ENCODE results near the gene HEXD. TPM values are rescaled to one million over a fixed set of nuclear protein-coding genes. Genes with fewer than 3 reads are reported as not detected.

Gene HEXD
- total RNA-seq, 1 donor from 2014 or later: 90.4 TPM

DNA sequence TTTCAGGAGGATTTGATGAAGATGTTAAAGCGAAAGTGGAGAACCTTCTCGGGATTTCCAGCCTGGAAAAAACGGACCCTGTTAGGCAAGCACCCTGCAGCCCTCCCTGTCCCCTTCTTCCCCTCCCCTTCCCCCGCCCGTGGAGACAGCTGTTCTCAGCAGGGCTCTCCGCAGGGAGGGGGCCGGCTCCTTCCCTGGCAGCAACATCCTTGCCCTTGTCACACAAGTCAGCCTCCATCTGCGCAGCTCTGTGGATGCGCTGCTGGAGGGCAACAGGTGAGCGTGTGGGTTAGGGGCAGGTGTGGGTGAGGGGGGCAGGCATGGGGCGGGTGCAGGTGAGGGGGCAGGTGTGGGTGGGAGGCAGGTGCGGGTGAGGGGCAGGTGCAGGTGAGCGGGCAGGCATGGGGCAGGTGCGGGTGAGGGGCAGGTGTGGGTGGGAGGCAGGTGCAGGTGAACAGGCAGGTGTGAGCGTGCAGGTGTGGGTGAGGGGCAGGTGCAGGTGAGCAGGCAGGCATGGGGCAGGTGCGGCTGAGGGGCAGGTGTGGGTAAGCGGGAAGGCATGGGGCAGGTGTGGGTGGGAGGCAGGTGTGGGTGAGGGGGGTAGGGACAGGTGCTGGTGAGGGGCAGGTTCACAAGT, 23.0 kb downstream of the HEXD start:
- Histone ChIP-seq H3K27me3 (no peaks in the 10 kb centered on the region), H3K36me3 (peaks cover 0 to 18% of the 10 kb centered on the region in 2 donors), H3K9me3 (no peaks in the 10 kb centered on the region), H3K4me1 (peaks cover 11% of the 10 kb centered on the region), H3K27ac (no peak overlapping the region), H3K4me3 (no peak overlapping the region)
- intact Hi-C loops (cut with DNase I): no loop called here
- TF ChIP-seq POLR2AphosphoS5 (IDR thresholded peaks at IDR 0.05; ENCODE audit: insufficient read depth in 1 of 2, low read depth in 1 of 2): no peak
- TF ChIP-seq POLR2A (IDR thresholded peaks at IDR 0.05): no peak
- TF ChIP-seq, protein P1, sequence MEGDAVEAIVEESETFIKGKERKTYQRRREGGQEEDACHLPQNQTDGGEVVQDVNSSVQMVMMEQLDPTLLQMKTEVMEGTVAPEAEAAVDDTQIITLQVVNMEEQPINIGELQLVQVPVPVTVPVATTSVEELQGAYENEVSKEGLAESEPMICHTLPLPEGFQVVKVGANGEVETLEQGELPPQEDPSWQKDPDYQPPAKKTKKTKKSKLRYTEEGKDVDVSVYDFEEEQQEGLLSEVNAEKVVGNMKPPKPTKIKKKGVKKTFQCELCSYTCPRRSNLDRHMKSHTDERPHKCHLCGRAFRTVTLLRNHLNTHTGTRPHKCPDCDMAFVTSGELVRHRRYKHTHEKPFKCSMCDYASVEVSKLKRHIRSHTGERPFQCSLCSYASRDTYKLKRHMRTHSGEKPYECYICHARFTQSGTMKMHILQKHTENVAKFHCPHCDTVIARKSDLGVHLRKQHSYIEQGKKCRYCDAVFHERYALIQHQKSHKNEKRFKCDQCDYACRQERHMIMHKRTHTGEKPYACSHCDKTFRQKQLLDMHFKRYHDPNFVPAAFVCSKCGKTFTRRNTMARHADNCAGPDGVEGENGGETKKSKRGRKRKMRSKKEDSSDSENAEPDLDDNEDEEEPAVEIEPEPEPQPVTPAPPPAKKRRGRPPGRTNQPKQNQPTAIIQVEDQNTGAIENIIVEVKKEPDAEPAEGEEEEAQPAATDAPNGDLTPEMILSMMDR (IDR thresholded peaks at IDR 0.05): no peak
- DNase-seq (ENCODE audit: extremely low spot score in 2 of 2): no peak

- no peak for DNase-seq (ENCODE audit: extremely low spot score in 2 of 2)
- Histone ChIP-seq H3K36me3 (peaks cover 0 to 10% of the 10 kb centered on the region in 2 donors), H3K27ac (no peak overlapping the region), H3K9me3 (no peaks in the 10 kb centered on the region), H3K27me3 (no peaks in the 10 kb centered on the region), H3K4me3 (no peak overlapping the region), H3K4me1 (peaks cover 18% of the 10 kb centered on the region)
- no peak for TF ChIP-seq POLR2A (IDR thresholded peaks at IDR 0.05)
- TF ChIP-seq POLR2AphosphoS5 (IDR thresholded peaks at IDR 0.05; ENCODE audit: insufficient read depth in 1 of 2, low read depth in 1 of 2): no peak
- TF ChIP-seq, protein P1 (IDR thresholded peaks at IDR 0.05): no peak
- intact Hi-C loops (cut with DNase I): no loop called here
Measured at GRCh38 chr17:82441691-82442487, 23.7 kb downstream of the HEXD start.

DNA sequence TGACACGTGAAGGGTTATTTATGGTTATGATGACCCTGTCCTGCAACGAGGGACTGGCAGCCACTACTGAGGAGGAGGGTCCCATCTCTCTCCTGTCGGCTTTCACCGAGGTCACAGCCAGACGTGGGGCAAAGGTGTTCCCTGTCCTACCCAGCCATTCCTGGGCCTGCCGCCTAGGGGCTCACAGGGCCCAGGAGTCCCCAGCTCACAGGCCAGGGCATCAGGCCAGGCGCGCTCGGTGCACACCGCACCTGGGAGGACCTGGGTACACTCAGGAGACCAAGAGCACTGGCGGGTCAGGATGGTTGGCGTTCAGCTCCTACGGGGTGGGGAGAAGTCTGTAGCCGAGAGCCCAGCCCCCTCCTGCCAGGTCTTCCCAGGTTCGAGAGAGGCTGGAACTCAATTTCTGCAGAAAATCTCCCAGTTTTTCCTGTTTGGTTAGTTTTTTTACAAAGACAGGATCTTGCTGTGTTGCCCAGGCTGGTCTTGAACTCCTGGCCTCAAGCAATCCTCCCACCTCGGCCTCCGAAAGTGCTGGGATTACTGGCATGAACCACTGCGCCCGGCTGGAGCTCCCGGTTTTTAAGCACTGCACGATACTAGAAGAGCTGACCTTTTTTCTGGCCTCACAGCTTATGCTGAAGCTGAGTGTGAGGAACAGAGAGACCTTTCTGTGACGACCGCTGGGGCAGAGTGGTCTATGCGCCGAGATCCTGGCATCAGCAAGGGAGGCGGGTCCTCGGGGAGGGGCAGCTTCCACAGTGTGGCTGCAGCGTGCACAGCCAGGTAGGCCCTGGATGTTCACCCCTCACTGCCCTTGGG, 24.7 kb downstream of the HEXD start:
- Histone ChIP-seq H3K27me3 (no peaks in the 10 kb centered on the region), H3K4me1 (peaks cover 22% of the 10 kb centered on the region), H3K36me3 (peaks cover 0 to under 1% of the 10 kb centered on the region in 2 donors), H3K9me3 (no peaks in the 10 kb centered on the region), H3K4me3 (no peak overlapping the region), H3K27ac (no peak overlapping the region)
- intact Hi-C loops (cut with DNase I): no loop called here
- DNase-seq (ENCODE audit: extremely low spot score in 2 of 2): no peak
- TF ChIP-seq POLR2A (IDR thresholded peaks at IDR 0.05): no peak
- no peak for TF ChIP-seq POLR2AphosphoS5 (IDR thresholded peaks at IDR 0.05; ENCODE audit: insufficient read depth in 1 of 2, low read depth in 1 of 2)
- TF ChIP-seq, protein P1 (IDR thresholded peaks at IDR 0.05): no peak

DNA sequence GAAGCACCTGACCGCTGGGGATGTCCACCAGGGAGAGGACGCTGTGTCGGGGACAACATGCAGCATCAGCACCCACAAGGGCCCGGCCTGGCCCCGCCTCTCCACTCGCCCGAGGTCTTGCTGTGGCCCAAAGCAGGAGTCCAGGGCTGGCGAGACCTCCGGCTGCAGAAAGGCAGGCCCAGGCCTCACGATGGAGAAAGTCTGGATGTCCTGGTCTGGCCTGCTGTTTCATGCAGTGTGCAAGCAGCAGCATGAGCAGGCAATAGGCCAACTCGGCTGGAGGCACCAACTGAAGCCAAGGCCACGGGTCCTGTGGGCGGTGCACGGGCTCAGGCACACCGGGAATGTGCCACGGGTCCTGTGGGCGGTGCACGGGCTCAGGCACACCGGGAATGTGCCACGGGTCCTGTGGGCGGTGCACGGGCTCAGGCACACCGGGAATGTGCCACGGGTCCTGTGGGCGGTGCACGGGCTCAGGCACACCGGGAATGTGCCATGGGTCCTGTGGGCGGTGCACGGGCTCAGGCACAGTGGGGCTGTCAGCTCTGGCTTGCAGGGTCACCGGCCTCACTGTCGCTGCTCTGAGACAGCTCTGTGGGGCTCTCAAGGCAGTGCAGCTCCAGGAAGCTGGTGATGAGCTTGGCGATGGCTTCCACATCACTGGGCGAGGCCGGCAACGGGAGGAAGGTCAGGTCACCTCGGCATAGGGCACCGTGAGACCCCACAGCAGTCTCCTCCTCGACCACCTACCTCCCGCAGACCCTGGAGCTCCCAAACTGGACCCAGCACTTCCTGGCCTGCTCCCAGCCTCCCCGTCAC, 25.5 kb downstream of the HEXD start:
- DNase-seq (ENCODE audit: extremely low spot score in 2 of 2): no peak

More for the DNA sequence above, 25.5 kb downstream of the HEXD start:
- intact Hi-C loops (cut with DNase I): no loop called here
- Histone ChIP-seq H3K27ac (no peak overlapping the region), H3K4me3 (no peak overlapping the region), H3K9me3 (no peaks in the 10 kb centered on the region), H3K4me1 (peaks cover 24% of the 10 kb centered on the region), H3K27me3 (no peaks in the 10 kb centered on the region), H3K36me3 (no peaks in the 10 kb centered on the region)
- TF ChIP-seq, protein P1 (IDR thresholded peaks at IDR 0.05): no peak

All from vagina (tissue), 2 donors.